Measurements from ENCODE around the gene MMS19.

GRCh38 chr10:97479939-97480338 lies 18.3 kb downstream of the MMS19 start:
- TF ChIP-seq CTCF (IDR thresholded peaks at IDR 0.05) = no peak
- no peak for TF ChIP-seq POLR2A (IDR thresholded peaks at IDR 0.05)
- no peak for TF ChIP-seq POLR2AphosphoS5 (IDR thresholded peaks at IDR 0.05)
- no peak for TF ChIP-seq EP300 (IDR thresholded peaks at IDR 0.05)

All from upper lobe of left lung (tissue), 4 donors.